ENCODE results near the gene SLC44A4. TPM values are rescaled to one million over a fixed set of nuclear protein-coding genes. Genes with fewer than 3 reads are reported as not detected.
"Not testable (repeated sequence)": the region's sequence is repeated elsewhere in the genome, so short reads cannot be mapped to it uniquely, and the experiment has no call there.

The SLC44A4 gene
- polyA plus RNA-seq, 1 experiment, result 0.04 TPM

DNA sequence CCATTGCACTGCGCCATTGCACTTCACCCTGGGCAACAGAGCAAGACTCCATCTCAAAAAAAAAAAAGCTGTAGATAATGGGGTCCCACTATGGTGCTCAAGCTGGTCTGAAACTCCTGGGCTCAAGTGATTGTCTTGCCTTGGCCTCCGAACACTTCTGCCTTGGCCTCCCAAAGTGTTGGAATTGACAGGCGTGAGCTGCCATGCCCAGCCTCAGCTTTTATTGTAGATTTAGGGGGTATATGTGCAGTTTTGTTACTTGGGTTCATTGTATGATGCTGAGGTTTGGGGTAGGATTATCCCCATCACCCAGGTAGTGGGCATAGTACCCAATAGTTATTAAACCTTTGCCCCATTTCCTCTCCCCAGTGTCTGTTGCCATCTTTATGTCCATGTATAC, 39.8 kb downstream of the SLC44A4 start:
- CTCF ChIA-PET, result interaction anchor here (1.6 kb wide), 1 partner anchor 48 kb away, joined by 5 read pairs; no protein-coding TSS in a partner anchor
- no peak overlapping the region for H3K4me3 ChIP-seq (ENCODE audit: low read depth, low read length)
- TF ChIP-seq, protein P1, sequence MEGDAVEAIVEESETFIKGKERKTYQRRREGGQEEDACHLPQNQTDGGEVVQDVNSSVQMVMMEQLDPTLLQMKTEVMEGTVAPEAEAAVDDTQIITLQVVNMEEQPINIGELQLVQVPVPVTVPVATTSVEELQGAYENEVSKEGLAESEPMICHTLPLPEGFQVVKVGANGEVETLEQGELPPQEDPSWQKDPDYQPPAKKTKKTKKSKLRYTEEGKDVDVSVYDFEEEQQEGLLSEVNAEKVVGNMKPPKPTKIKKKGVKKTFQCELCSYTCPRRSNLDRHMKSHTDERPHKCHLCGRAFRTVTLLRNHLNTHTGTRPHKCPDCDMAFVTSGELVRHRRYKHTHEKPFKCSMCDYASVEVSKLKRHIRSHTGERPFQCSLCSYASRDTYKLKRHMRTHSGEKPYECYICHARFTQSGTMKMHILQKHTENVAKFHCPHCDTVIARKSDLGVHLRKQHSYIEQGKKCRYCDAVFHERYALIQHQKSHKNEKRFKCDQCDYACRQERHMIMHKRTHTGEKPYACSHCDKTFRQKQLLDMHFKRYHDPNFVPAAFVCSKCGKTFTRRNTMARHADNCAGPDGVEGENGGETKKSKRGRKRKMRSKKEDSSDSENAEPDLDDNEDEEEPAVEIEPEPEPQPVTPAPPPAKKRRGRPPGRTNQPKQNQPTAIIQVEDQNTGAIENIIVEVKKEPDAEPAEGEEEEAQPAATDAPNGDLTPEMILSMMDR (IDR thresholded peaks at IDR 0.05; ENCODE audit: low read depth, low read length), result no peak

DNA sequence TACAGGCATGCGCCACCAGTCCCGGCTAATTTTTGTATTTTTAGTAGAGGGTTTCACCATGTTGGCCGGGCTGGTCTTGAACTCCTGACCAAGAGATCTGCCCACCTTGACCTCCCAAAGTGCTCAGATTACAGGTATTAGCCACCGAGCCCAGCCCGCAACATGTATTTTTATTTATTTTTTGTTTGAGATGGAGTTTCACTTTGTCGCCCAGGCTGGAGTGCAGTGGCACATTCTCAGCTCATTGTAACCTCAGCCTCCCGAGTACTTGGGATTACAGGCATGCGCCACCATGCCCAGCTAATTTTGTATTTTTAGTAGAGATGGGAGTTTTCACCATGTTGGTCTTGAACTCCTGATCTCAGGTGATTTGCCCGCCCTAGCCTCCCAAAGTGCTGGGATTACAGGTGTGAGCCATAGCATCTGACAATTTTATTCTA, 40.7 kb downstream of the SLC44A4 start:
- H3K27me3 ChIP-seq (ENCODE audit: control insufficient read depth, insufficient read depth, low read length); H3K9me3 ChIP-seq (ENCODE audit: control insufficient read depth, insufficient read depth, low read length); POLR2A ChIA-PET; H3K27ac ChIP-seq (ENCODE audit: low read depth, low read length); DNase-seq (ENCODE audit: low read depth, low spot score); CTCF ChIA-PET: not testable (repeated sequence)
- H3K4me3 ChIP-seq (ENCODE audit: low read depth, low read length), result peak overlapping the region; percentile 92

More for the DNA sequence above, 39.8 kb downstream of the SLC44A4 start:
- POLR2A ChIA-PET, result interaction anchor here (1.6 kb wide), 1 partner anchor 43 kb away, joined by 4 read pairs; no protein-coding TSS in a partner anchor
- H3K27ac ChIP-seq (ENCODE audit: low read depth, low read length), result no peak overlapping the region
- no peaks in the 10 kb centered on the region; the same call in 1 of the 2 replicates for H3K9me3 ChIP-seq (ENCODE audit: control insufficient read depth, insufficient read depth, low read length)
- H3K27me3 ChIP-seq (ENCODE audit: control insufficient read depth, insufficient read depth, low read length), result no peaks in the 10 kb centered on the region
- DNase-seq (ENCODE audit: low read depth, low spot score), result no peak

DNA sequence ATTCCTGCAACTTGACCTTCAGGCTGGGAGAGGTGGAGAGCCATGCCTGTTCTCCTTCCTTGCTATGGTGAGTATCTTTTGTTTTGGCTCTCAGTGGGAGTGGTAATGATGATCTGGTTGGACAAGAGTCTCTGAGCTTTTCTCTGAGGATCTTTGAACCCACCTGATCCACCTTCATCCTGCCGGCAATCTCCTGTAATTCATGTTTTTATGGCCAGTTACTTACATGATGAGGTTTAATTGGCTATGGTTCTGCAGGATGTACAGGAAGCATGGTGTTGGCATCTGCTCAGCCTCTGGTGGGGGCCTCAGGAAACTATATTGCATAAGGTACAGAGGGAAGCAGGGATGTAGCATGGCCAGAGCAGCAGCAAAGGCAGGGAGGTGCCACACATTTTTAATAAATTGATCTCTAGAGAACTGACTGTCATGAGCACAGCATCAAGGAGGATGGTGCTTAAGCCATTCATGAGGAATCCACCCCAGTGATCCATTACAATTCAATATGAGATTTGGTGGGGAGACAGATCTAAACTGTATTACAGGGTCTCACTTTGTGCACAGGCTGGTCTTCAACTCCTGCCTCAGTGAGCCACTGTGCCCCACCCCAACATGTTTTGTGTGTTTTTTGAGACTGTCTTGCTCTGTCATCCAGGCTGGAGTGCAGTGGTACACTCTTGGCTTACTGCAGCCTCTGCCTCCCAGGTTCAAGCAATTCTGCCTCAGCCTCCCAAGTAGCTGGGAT, 41.3 kb downstream of the SLC44A4 start:
- Histone ChIP-seq H3K9me3 (ENCODE audit: control insufficient read depth, insufficient read depth, low read length) (no peaks in the 10 kb centered on the region; the same call in 1 of the 2 replicates), H3K27me3 (ENCODE audit: control insufficient read depth, insufficient read depth, low read length) (no peaks in the 10 kb centered on the region), H3K27ac (ENCODE audit: low read depth, low read length) (no peak overlapping the region), H3K4me3 (ENCODE audit: low read depth, low read length) (peak overlapping the region; percentile 92)
- no peak for DNase-seq (ENCODE audit: low read depth, low spot score)
- ChIA-PET CTCF (interaction anchor here (0.8 kb wide), 1 partner anchor 67 kb away, joined by 4 read pairs; no protein-coding TSS in a partner anchor), POLR2A (interaction anchor here (0.6 to 1.8 kb wide), 2 partner anchors 10 to 25 kb away, joined by 3 to 8 read pairs; partner anchors contain the start of genes HSPA1B and NEU1)
- TF ChIP-seq, protein P1 (IDR thresholded peaks at IDR 0.05; ENCODE audit: low read depth, low read length), result no peak

DNA sequence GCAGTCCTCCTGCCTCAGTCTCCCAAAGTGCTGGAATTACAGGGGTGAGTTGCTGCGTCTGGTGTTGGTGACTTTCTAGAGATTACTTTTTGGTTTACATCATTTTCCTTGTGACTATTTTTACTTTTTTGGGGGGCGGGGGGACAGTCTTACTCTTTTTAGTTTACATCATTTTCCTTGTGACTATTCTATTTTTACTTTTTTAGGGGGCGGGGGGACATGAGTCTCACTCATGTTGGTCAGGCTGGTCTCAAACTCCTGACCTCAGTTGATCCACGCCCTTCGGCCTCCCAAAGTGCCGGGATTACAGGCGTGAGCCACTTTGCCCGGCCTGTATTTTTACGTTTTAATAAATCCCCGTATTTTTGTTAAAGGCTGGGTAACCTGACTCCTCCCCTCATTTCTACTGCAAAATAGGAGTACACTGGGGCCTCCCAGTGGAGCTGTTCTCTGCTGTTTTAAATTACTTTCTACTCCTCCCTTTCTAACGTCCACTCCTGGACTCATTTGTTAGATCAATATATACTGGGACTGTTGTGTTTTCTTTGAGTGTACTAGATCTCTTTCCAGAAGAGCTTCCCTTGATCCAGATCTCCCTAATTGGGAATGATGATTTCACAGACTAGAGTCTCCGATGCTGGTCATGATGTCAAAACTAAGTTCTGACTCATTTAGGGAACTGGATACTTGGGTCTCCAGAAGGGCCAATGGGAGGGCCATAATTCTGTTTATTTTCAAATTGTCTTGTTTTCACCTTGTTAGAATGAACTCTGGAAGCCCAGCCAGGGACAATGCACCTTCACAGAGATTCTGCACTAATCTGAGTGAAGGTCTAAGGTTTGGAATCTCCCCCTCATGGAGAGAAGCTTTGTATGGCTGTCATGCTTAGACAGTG, 42.1 kb downstream of the SLC44A4 start:
- Histone ChIP-seq H3K27ac (ENCODE audit: low read depth, low read length) (peak overlapping the region; percentile 65), H3K4me3 (ENCODE audit: low read depth, low read length) (peak overlapping the region; percentile 92), H3K27me3 (ENCODE audit: control insufficient read depth, insufficient read depth, low read length) (no peaks in the 10 kb centered on the region), H3K9me3 (ENCODE audit: control insufficient read depth, insufficient read depth, low read length) (no peaks in the 10 kb centered on the region)
- POLR2A ChIA-PET, result interaction anchor here (0.6 to 2.5 kb wide), 7 partner anchors 9 to 1323 kb away, joined by 3 to 19 read pairs (median 7); partner anchors contain the start of genes HSPA1A, HSPA1B, HSPA1L and NEU1
- no peak for DNase-seq (ENCODE audit: low read depth, low spot score)
- TF ChIP-seq, protein P1 (IDR thresholded peaks at IDR 0.05; ENCODE audit: low read depth, low read length), result peak; percentile 21; the same call in 1 of the 2 replicates
- CTCF ChIA-PET, result interaction anchor here (0.8 to 1.7 kb wide), 2 partner anchors 40 to 67 kb away, joined by 4 read pairs; no protein-coding TSS in a partner anchor

DNA sequence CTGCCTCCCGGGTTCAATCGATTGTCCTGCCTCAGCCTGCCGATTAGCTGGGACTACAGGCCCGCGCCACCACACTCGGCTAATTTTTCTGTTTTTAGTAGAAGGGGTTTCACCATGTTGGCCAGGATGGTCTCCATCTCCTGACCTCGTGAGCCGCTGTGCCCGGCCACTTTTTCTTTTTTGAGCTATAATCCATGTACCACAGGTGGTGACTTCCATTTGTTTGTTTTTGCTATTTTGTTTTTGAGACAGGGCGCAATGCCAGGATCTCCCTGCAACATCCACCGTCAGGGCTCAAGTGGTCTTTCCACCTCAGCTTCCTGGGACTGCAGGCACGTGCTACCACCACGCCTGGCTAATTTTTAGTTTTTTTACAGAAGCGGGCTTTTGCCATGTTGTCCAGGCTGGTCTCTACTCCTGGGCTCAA, 42.7 kb downstream of the SLC44A4 start:
- POLR2A ChIA-PET, result interaction anchor here (0.6 to 2.5 kb wide), 9 partner anchors 9 to 1324 kb away, joined by 3 to 19 read pairs (median 8); partner anchors contain the start of genes CLIC1, GPANK1, HSPA1A and HSPA1B
- H3K4me3 ChIP-seq (ENCODE audit: low read depth, low read length), result peak overlapping the region; percentile 92

More for the DNA sequence above, 42.7 kb downstream of the SLC44A4 start:
- CTCF ChIA-PET, result interaction anchor here (1.7 kb wide), 1 partner anchor 40 kb away, joined by 4 read pairs; no protein-coding TSS in a partner anchor
- Histone ChIP-seq H3K27me3 (ENCODE audit: control insufficient read depth, insufficient read depth, low read length) (no peaks in the 10 kb centered on the region), H3K9me3 (ENCODE audit: control insufficient read depth, insufficient read depth, low read length) (no peaks in the 10 kb centered on the region), H3K27ac (ENCODE audit: low read depth, low read length) (peak overlapping the region; percentile 65)
- TF ChIP-seq, protein P1 (IDR thresholded peaks at IDR 0.05; ENCODE audit: low read depth, low read length), result no peak
- no peak for DNase-seq (ENCODE audit: low read depth, low spot score)
